ENCODE data around the gene PDSS2. TPM values are rescaled to one million over a fixed set of nuclear protein-coding genes. Genes with fewer than 3 reads are reported as not detected.

Gene PDSS2
- total and polyA plus RNA-seq, 9 of the 15 experiments (the other 6 are each of a cell fraction or from before 2014, with no cell fraction given): 5.8 to 21.1 (median 12.0) TPM

GRCh38 chr6:107443608-107444267 lies 15.6 kb downstream of the PDSS2 start:
- Histone ChIP-seq H3K27ac (ENCODE audit: extremely low read depth, low read depth, low read length) (no peak overlapping the region), H2AFZ (ENCODE audit: low read depth, low read length) (no peak overlapping the region), H3K4me1 (replicated peaks in 1 of 2; ENCODE audit: control insufficient read depth in 2 of 2, insufficient read depth in 2 of 2, low read length in 2 of 2) (no peaks in the 10 kb centered on the region), H3K36me3 (ENCODE audit: control insufficient read depth, insufficient read depth, low read length) (peaks cover 11% of the 10 kb centered on the region; the same call in 1 of the 3 replicates), H3K9me1 (ENCODE audit: control insufficient read depth, insufficient read depth, low read length) (no peaks in the 10 kb centered on the region), H4K20me1 (replicated peaks; ENCODE audit: control insufficient read depth, insufficient read depth, low read length) (no peaks in the 10 kb centered on the region), H3K27me3 (ENCODE audit: control insufficient read depth in 2 of 2, insufficient read depth in 2 of 2, low read length in 2 of 2) (no peaks in the 10 kb centered on the region), H3K9ac (ENCODE audit: insufficient read depth in 1 of 2, low read depth in 2 of 2, low read length in 2 of 2) (no peak overlapping the region), H3K9me3 (replicated peaks; ENCODE audit: control insufficient read depth, insufficient read depth, low read depth, low read length) (peaks cover 7% of the 10 kb centered on the region), H3K4me3 (no peak overlapping the region), H3K4me2 (ENCODE audit: insufficient read depth, low read length) (no peak overlapping the region), H3K79me2 (ENCODE audit: control insufficient read depth, insufficient read depth, low read length) (no peaks in the 10 kb centered on the region; the same call in 2 of the 3 replicates)
- POLR2A ChIA-PET: interaction anchor here (1.2 to 3.6 kb wide), 2 partner anchors 15 to 167 kb away, joined by 4 to 12 read pairs; partner anchors contain the start of gene PDSS2
- WGBS (ENCODE audit: insufficient coverage, low coverage, missing lambda C conversion rate): 61% methylated on average over 7 of the region's 7 CpGs
- no peak for TF ChIP-seq SREBF1 (IDR thresholded peaks at IDR 0.05; ENCODE audit: borderline replicate concordance, low read depth, low read length)
- no peak for TF ChIP-seq ZNF282 (CRISPR knock-in tag; IDR thresholded peaks at IDR 0.05)
- TF ChIP-seq CBFA2T3 (IDR thresholded peaks at IDR 0.05): no peak
- no peak for TF ChIP-seq ZNF668 (CRISPR knock-in tag; IDR thresholded peaks at IDR 0.05)
- TF ChIP-seq, protein P1, sequence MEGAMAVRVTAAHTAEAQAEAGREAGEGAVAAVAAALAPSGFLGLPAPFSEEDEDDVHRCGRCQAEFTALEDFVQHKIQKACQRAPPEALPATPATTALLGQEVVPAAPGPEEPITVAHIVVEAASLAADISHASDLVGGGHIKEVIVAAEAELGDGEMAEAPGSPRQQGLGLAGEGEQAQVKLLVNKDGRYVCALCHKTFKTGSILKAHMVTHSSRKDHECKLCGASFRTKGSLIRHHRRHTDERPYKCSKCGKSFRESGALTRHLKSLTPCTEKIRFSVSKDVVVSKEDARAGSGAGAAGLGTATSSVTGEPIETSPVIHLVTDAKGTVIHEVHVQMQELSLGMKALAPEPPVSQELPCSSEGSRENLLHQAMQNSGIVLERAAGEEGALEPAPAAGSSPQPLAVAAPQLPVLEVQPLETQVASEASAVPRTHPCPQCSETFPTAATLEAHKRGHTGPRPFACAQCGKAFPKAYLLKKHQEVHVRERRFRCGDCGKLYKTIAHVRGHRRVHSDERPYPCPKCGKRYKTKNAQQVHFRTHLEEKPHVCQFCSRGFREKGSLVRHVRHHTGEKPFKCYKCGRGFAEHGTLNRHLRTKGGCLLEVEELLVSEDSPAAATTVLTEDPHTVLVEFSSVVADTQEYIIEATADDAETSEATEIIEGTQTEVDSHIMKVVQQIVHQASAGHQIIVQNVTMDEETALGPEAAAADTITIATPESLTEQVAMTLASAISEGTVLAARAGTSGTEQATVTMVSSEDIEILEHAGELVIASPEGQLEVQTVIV (CRISPR knock-in tag; IDR thresholded peaks at IDR 0.05; ENCODE audit: borderline replicate concordance): no peak
- no peak for TF ChIP-seq ARNT (IDR thresholded peaks at IDR 0.05)
- TF ChIP-seq SAFB2 (IDR thresholded peaks at IDR 0.05; ENCODE audit: borderline replicate concordance, low read depth, low read length, severe bottlenecking): no peak
- TF ChIP-seq SNRNP70 (optimal IDR thresholded peaks at IDR 0.05; ENCODE audit: low read depth, low read length): no peak
- no peak for TF ChIP-seq ZNF76 (CRISPR knock-in tag; IDR thresholded peaks at IDR 0.05; ENCODE audit: borderline replicate concordance)
- TF ChIP-seq, protein P2, sequence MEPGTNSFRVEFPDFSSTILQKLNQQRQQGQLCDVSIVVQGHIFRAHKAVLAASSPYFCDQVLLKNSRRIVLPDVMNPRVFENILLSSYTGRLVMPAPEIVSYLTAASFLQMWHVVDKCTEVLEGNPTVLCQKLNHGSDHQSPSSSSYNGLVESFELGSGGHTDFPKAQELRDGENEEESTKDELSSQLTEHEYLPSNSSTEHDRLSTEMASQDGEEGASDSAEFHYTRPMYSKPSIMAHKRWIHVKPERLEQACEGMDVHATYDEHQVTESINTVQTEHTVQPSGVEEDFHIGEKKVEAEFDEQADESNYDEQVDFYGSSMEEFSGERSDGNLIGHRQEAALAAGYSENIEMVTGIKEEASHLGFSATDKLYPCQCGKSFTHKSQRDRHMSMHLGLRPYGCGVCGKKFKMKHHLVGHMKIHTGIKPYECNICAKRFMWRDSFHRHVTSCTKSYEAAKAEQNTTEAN (CRISPR knock-in tag; IDR thresholded peaks at IDR 0.05): no peak
- TF ChIP-seq CBX1 (IDR thresholded peaks at IDR 0.05; ENCODE audit: low read depth): no peak
- TF ChIP-seq E2F1 (CRISPR knock-in tag; IDR thresholded peaks at IDR 0.05): no peak
- TF ChIP-seq RAD51 (IDR thresholded peaks at IDR 0.05; ENCODE audit: borderline replicate concordance, low read depth): no peak
- TF ChIP-seq MNT (conservative IDR thresholded peaks at IDR 0.05): no peak
- TF ChIP-seq ZFP1 (CRISPR knock-in tag; IDR thresholded peaks at IDR 0.05): no peak
- no peak for TF ChIP-seq HNRNPUL1 (IDR thresholded peaks at IDR 0.05; ENCODE audit: low read length)
- TF ChIP-seq ZNF232 (CRISPR knock-in tag; IDR thresholded peaks at IDR 0.05): no peak
- DNase-seq (ENCODE audit: extremely low read depth in 1 of 4, low spot score in 3 of 4) (no peak), ATAC-seq (no peak), FAIRE-seq (no peak)
- in situ Hi-C loops (cut with MboI): no loop called here
- no TSS peak for BruUV-seq (replicated peaks)
- intact Hi-C loops (cut with micrococcal nuclease): no loop called here
- CTCF ChIA-PET (ENCODE audit: low intra/inter-chr PET ratio): no interaction called here
